ES-I3 (cell line): ENCODE measurements around the gene AMOTL1.
"Not testable (repeated sequence)": the region's sequence is repeated elsewhere in the genome, so short reads cannot be mapped to it uniquely, and the experiment has no call there.

Source experiments
- H3K36me3 ChIP-seq: 2 replicates; pipeline ENCODE4 v1.6.1; 2013; ENCODE audit warnings: mild to moderate bottlenecking, low read length, control low read depth, moderate library complexity; ENCODE audit not compliant: insufficient read depth
- H3K4me1 ChIP-seq: 2 replicates; pipeline ENCODE4 v1.6.1; 2013; ENCODE audit warnings: mild to moderate bottlenecking, control low read depth, low read length; ENCODE audit not compliant: insufficient read depth
- H3K9ac ChIP-seq: 2 replicates; pipeline ENCODE4 v1.6.1; 2013; ENCODE audit warnings: low read depth, mild to moderate bottlenecking, low read length, moderate library complexity
- H3K9me3 ChIP-seq: 2 replicates; pipeline ENCODE4 v1.6.1; 2013; ENCODE audit warnings: mild to moderate bottlenecking, low read length, moderate library complexity; ENCODE audit not compliant: control insufficient read depth, insufficient read depth

Gene AMOTL1

DNA sequence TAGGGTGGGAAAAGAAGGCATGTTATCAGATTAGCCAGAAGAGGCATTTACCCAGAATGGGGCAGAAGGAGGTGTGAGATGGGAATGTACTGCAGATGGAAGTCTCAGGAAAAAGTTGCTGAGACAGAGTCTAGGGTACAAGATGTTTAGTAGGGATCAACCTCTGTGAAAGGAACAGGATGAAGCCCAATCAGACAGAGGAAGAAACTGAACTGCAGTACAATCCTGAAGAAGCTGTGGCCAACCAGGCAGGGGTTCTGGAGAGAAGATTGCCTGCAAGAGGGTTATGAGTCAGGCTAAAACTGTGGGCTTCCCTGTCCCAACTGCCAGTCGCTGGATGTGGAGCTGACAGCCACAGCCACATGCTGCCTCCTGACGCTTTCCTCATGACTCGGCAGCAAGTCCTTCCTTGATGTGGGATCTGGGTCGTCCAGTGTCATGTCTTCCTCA lies 141.2 kb downstream of the AMOTL1 start:
- H3K9ac ChIP-seq = no peak overlapping the region

GRCh38 chr11:94910270-94910669 lies 142.1 kb downstream of the AMOTL1 start:
- Histone ChIP-seq H3K4me1 (peaks cover 6% of the 10 kb centered on the region; the same call in 1 of the 2 replicates), H3K9me3 (no peaks in the 10 kb centered on the region), H3K36me3 (no peaks in the 10 kb centered on the region), H3K9ac (no peak overlapping the region)

More for the DNA sequence above, 141.2 kb downstream of the AMOTL1 start:
- H3K36me3 ChIP-seq = no peaks in the 10 kb centered on the region
- H3K4me1 ChIP-seq = peaks cover 6% of the 10 kb centered on the region; the same call in 1 of the 2 replicates
- H3K9me3 ChIP-seq = no peaks in the 10 kb centered on the region

DNA sequence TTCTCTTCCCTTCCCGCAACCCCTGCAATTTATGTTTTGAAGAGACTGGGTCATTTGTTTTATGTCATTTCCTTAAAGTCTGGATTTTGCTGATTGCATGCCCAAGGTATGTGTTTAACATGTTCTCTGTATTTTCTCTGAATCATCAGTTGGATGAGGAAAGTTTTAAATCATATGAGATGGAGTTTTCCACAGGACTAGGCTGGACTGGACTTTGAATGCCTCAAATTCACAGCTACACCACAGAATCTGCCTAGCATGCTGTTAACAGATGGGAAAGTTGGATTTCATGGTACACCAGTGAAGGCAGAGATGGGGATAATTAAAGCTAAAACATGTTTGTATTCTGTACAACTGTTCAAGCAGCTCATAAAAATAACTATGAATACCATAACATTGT lies 142.6 kb downstream of the AMOTL1 start:
- Histone ChIP-seq H3K4me1 (peaks cover 6% of the 10 kb centered on the region; the same call in 1 of the 2 replicates), H3K9ac (no peak overlapping the region), H3K36me3 (no peaks in the 10 kb centered on the region), H3K9me3 (no peaks in the 10 kb centered on the region)

DNA sequence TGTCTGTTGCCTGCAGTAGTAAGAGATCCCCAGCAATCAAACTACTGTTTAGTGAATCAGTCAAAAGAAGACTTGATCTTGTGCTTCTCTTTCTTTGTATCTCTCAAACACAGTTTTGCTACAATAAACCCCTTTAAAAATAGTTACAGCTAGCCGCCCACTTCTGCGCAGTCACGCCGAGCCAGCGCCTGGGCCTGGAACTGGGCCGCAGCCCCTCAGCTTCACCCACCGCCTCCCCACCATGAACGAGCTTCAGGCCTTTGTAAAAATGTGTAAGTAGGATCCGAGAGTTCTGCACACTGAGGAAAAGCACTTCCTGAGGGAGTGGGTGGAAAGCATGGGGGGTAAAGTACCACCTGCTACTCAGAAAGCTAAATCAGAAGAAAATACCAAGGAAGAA lies 144.7 kb downstream of the AMOTL1 start:
- H3K9me3 ChIP-seq = no peaks in the 10 kb centered on the region
- no peaks in the 10 kb centered on the region for H3K36me3 ChIP-seq
- H3K9ac ChIP-seq = no peak overlapping the region
- peaks cover 6% of the 10 kb centered on the region; the same call in 1 of the 2 replicates for H3K4me1 ChIP-seq

- H3K9ac ChIP-seq, H3K4me1 ChIP-seq, H3K9me3 ChIP-seq, H3K36me3 ChIP-seq: not testable (repeated sequence)
These were observed 145.7 kb downstream of the AMOTL1 start for GRCh38 chr11:94913718-94914394.

DNA sequence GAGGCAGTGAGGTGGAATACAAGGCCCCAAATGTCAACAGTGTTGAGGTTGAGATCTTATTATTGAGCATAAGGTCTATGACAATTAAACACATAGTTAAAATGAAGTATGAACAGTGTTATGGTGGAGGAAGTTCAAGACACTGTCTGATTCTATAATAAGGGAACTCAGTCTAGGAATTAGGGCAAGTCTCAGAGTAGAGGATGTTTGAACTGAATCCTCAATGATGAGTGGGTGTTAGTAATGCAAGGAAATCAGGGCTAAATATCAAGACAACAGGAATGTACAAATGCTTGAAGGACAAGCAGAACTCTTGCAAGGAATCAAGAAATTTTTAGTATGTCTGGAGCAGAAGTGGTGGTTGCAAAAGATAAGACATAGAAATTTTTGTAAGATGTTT lies 152.2 kb downstream of the AMOTL1 start:
- H3K4me1 ChIP-seq = no peaks in the 10 kb centered on the region
- H3K9ac ChIP-seq = no peak overlapping the region
- H3K36me3 ChIP-seq = no peaks in the 10 kb centered on the region
- H3K9me3 ChIP-seq = no peaks in the 10 kb centered on the region

DNA sequence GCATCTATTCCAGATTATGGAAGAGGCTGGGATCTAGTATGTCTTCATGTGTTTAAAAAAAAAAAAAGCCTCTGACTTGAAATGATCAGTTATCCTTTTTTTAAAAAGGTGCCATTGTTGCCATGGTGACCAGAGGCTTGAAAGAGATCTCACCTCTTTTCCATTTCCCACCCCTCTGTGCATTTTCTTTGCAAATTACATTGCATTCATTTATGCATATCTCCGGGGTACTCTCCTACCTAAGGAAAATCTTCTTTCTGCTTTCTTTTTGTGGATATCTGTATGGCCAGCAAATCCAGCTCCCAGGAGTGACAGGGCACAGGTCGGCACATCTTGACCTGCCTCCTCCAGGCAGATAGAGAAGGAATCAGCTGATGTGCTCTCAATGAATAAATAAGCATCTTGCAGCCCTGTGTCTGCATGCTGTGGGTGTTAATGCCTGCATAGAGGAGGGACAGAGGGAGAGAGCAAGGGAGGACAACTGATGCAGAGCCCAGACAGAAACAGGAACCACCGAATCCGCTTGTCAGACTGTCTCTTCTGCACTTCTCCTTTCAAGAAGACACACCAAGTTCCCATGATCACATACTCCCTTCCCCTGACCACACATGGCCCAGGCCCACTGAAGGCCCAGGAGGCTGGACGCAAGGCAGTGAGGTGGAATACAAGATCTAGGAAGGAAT lies 154.3 kb downstream of the AMOTL1 start:
- Histone ChIP-seq H3K36me3 (no peaks in the 10 kb centered on the region), H3K4me1 (peaks cover 16% of the 10 kb centered on the region), H3K9me3 (no peaks in the 10 kb centered on the region), H3K9ac (no peak overlapping the region)

DNA sequence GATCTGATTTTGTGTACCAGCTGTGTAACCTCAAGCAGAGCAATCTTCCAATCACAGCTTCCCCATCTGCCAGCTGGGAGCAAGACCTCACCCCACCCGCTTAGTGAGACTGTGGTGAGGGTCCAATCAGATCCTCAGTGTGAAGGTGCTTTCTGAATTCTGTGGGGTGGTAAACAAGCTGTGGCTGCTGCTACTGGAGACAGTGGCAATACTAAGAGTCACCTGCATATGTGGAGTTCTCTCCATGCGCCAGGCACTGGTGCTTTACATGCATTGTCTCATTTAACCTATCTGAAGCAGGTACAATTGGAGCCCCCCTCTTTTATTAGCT lies 154.8 kb downstream of the AMOTL1 start:
- H3K9ac ChIP-seq = no peak overlapping the region
- peaks cover 16% of the 10 kb centered on the region for H3K4me1 ChIP-seq
- no peaks in the 10 kb centered on the region for H3K36me3 ChIP-seq
- no peaks in the 10 kb centered on the region for H3K9me3 ChIP-seq

- Histone ChIP-seq H3K9ac (no peak overlapping the region), H3K9me3 (no peaks in the 10 kb centered on the region), H3K36me3 (no peaks in the 10 kb centered on the region), H3K4me1 (peaks cover 16% of the 10 kb centered on the region)
These were observed 156.0 kb downstream of the AMOTL1 start for GRCh38 chr11:94924171-94924572.

DNA sequence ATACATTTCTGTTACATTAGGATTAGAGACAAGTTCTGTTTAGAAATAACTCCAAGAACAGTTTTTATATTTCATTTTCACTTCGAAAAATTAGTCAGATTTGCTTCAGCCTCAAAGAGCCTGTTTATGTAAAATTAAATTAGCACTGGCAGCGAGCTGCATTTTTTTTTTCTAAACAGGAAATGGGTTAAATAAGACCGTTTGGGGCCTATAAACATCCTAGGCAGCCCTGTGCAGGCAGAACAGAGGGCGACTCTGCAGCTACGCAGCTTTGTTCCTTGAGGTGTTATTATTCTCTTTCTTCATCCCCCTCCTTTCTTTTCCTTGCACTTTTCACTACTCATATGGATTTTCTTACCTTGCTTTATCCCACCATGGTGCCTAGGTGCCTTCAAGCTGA lies 156.5 kb downstream of the AMOTL1 start:
- Histone ChIP-seq H3K36me3 (no peaks in the 10 kb centered on the region), H3K9ac (no peak overlapping the region), H3K4me1 (peaks cover 16% of the 10 kb centered on the region), H3K9me3 (no peaks in the 10 kb centered on the region)

DNA sequence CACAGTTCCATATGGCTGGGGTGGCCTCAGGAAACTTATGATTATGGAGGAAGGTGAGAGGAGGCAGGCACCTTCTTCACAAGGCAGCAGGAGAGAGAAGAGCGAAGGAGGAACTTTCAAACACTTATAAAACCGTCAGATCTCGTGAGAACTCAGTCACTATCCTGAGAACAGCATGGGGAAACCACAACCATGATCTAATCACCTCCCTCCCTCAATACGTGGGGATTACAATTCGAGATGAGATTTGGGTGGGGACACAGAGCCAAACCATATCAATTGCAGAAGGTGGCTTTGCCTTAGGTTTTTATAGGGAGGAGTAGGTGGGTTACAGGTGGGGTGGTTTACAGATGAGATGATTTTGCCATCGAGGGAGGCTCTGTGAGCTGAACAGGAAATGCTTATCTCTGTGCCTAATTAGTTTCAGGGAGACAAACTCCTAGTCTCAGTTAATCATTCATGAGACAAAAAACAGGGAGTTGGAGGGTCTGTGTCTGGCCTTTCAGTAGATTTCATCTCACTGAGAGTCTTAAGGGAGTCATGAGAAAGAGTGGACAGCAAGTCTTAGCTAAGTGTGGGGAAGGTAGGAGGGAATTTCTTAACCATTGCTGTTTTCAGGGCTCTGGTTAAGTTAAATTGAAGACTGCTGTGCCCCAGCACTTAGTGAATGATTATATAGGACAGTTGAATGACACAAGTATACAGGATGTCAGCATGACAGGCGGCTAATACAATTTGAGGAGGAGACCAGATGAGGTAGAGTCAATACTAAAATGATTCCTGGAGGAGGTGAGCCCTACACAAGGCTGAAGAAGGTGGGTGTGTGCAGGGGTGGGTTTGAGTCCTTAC lies 157.5 kb downstream of the AMOTL1 start:
- H3K4me1 ChIP-seq = peaks cover 16% of the 10 kb centered on the region
- no peaks in the 10 kb centered on the region for H3K9me3 ChIP-seq
- no peak overlapping the region for H3K9ac ChIP-seq
- H3K36me3 ChIP-seq = no peaks in the 10 kb centered on the region

- Histone ChIP-seq H3K9me3 (no peaks in the 10 kb centered on the region), H3K36me3 (no peaks in the 10 kb centered on the region), H3K9ac (no peak overlapping the region), H3K4me1 (peaks cover 16% of the 10 kb centered on the region)
These were observed 158.1 kb downstream of the AMOTL1 start for GRCh38 chr11:94926271-94926625.
